Stimulated activated CD8-positive, alpha-beta memory T cell treated with anti-CD3 and anti-CD28 coated beads, Interleukin-2, amount 100 ng/mL, for 48 hours (primary cell): ENCODE measurements around the gene S100A16.
"Not testable (repeated sequence)": the region's sequence is repeated elsewhere in the genome, so short reads cannot be mapped to it uniquely, and the experiment has no call there.

Experiments used
- DNase-seq, 2 donors: peaks; one replicate each; pipeline ENCODE4 v3.0.0-alpha.2; 2020; ENCODE audit warnings: low read depth in 2 of 2

Gene S100A16

GRCh38 chr1:153585006-153585405 lies 27.9 kb downstream of the S100A16 start:
- DNase-seq = no peak

- no peak for DNase-seq
Measured at GRCh38 chr1:153583976-153584375, 29.0 kb downstream of the S100A16 start.

GRCh38 chr1:153583514-153583913 lies 29.4 kb downstream of the S100A16 start:
- not testable (repeated sequence) for DNase-seq

- DNase-seq = not testable (repeated sequence)
Measured at GRCh38 chr1:153582836-153583235, 30.1 kb downstream of the S100A16 start.

- no peak for DNase-seq
Measured at GRCh38 chr1:153578936-153579335, 34.0 kb downstream of the S100A16 start.

GRCh38 chr1:153578490-153578889 lies 34.4 kb downstream of the S100A16 start:
- DNase-seq = no peak

GRCh38 chr1:153577624-153578051 lies 35.3 kb downstream of the S100A16 start:
- no peak for DNase-seq

GRCh38 chr1:153577138-153577537 lies 35.8 kb downstream of the S100A16 start:
- DNase-seq = no peak

- not testable (repeated sequence) for DNase-seq
Measured at GRCh38 chr1:153575497-153575896, 37.4 kb downstream of the S100A16 start.

GRCh38 chr1:153575081-153575491 lies 37.9 kb downstream of the S100A16 start:
- not testable (repeated sequence) for DNase-seq

- no peak for DNase-seq
Measured at GRCh38 chr1:153573351-153573750, 39.6 kb downstream of the S100A16 start.

GRCh38 chr1:153572569-153573015 lies 40.3 kb downstream of the S100A16 start:
- DNase-seq = peak in 1 of 2 donors; percentile 51

- no peak for DNase-seq
Measured at GRCh38 chr1:153571706-153572105, 41.2 kb downstream of the S100A16 start.

GRCh38 chr1:153570874-153571273 lies 42.1 kb downstream of the S100A16 start:
- no peak for DNase-seq

GRCh38 chr1:153569465-153569864 lies 43.5 kb downstream of the S100A16 start:
- DNase-seq = no peak

GRCh38 chr1:153568367-153569099 lies 44.4 kb downstream of the S100A16 start:
- DNase-seq = peak; percentile 68 to 83

GRCh38 chr1:153567621-153568366 lies 45.1 kb downstream of the S100A16 start:
- peak in 1 of 2 donors; percentile 61 for DNase-seq

- peak; percentile 80 to 82 for DNase-seq
Measured at GRCh38 chr1:153566414-153567371, 46.2 kb downstream of the S100A16 start.

- DNase-seq = peak in 1 of 2 donors; percentile 30
Measured at GRCh38 chr1:153565529-153566374, 47.2 kb downstream of the S100A16 start, which contains the start of gene S100A2. Gene S100A2 (minus strand): TSS chr1:153565844. CDS start chr1:153563877, 1,967 bp downstream.

GRCh38 chr1:153563991-153564390 lies 48.9 kb downstream of the S100A16 start:
- no peak for DNase-seq

GRCh38 chr1:153563483-153563901 lies 49.4 kb downstream of the S100A16 start:
- DNase-seq = no peak
